ENCODE data around the gene LDHA. TPM values are rescaled to one million over a fixed set of nuclear protein-coding genes. Genes with fewer than 3 reads are reported as not detected.

LDHA gene
- total RNA-seq (100 to 1,000 TPM; 261 to 391 TPM), polyA plus RNA-seq (ENCODE audit: insufficient read length in 2 of 2) (100 to 1,000 TPM; 308 to 343 TPM)
- long read RNA-seq, donor 1, transcript LDHA-220 (7 exons, 1,288 nt), result minor isoform, 13 of 256 reads
- long read RNA-seq, donor 1, transcript LDHA-202 (5 exons, 2,169 nt), result minor isoform, 20 of 256 reads
- long read RNA-seq, donor 1, transcript LDHA-216 (4 exons, 1,345 nt), result minor isoform, 34 of 256 reads
- long read RNA-seq, donor 1, transcript LDHA-205 (8 exons, 2,416 nt), result major isoform, 154 of 256 reads
- long read RNA-seq, donor 1, partial matches to known transcripts, result 29 of 256 reads
- long read RNA-seq, donor 1, other reads (novel, unspliced or antisense), result 0 of 256 reads
- long read RNA-seq, donor 2, transcript LDHA-205 (8 exons, 2,416 nt), result major isoform, 43 of 81 reads
- long read RNA-seq, donor 2, partial matches to known transcripts, result 30 of 81 reads
- long read RNA-seq, donor 2, other reads (novel, unspliced or antisense), result 0 of 81 reads
- long read RNA-seq, donor 3, transcript LDHA-205 (8 exons, 2,416 nt), result major isoform, 63 of 122 reads
- long read RNA-seq, donor 3, partial matches to known transcripts, result 47 of 122 reads
- long read RNA-seq, donor 3, other reads (novel, unspliced or antisense), result 0 of 122 reads
- long read RNA-seq, donor 4, transcript LDHA-220 (7 exons, 1,288 nt), result minor isoform, 14 of 459 reads
- long read RNA-seq, donor 4, transcript LDHA-202 (5 exons, 2,169 nt), result minor isoform, 11 of 459 reads
- long read RNA-seq, donor 4, transcript LDHA-205 (8 exons, 2,416 nt), result major isoform, 168 of 459 reads
- long read RNA-seq, donor 4, transcript LDHA-216 (4 exons, 1,345 nt), result minor isoform, 32 of 459 reads
- long read RNA-seq, donor 4, partial matches to known transcripts, result 221 of 459 reads
- long read RNA-seq, donor 4, other reads (novel, unspliced or antisense), result 0 of 459 reads

GRCh38 chr11:18394275-18394927, at the start of gene LDHA:
LDHA (plus strand) TSS chr11:18394563; CDS start chr11:18396843, 2,280 bp downstream.
- DNase-seq (ENCODE audit: low read depth in 4 of 6, low spot score in 6 of 6), result peak; percentile 56 to 96 (median 77)
- Histone ChIP-seq H3K9me3 (ENCODE audit: control insufficient read depth, insufficient read depth, low read length) (no peaks in the 10 kb centered on the region), H3K27ac (ENCODE audit: low read depth, low read length) (peak within 1 kb of the TSS; percentile 96), H3K27me3 (ENCODE audit: control insufficient read depth, insufficient read depth, low read length) (no peaks in the 10 kb centered on the region), H3K4me1 (ENCODE audit: control insufficient read depth, insufficient read depth, low read length) (peaks cover 21% of the 10 kb centered on the region), H3K36me3 (ENCODE audit: control insufficient read depth, insufficient read depth, low read length) (peaks cover 12% of the 10 kb centered on the region), H3K4me3 (ENCODE audit: low read depth, low read length) (peak within 1 kb of the TSS; percentile 84)
- under 1% methylated on average over 60 of the region's 60 CpGs for WGBS (ENCODE audit: insufficient coverage)

DNA sequence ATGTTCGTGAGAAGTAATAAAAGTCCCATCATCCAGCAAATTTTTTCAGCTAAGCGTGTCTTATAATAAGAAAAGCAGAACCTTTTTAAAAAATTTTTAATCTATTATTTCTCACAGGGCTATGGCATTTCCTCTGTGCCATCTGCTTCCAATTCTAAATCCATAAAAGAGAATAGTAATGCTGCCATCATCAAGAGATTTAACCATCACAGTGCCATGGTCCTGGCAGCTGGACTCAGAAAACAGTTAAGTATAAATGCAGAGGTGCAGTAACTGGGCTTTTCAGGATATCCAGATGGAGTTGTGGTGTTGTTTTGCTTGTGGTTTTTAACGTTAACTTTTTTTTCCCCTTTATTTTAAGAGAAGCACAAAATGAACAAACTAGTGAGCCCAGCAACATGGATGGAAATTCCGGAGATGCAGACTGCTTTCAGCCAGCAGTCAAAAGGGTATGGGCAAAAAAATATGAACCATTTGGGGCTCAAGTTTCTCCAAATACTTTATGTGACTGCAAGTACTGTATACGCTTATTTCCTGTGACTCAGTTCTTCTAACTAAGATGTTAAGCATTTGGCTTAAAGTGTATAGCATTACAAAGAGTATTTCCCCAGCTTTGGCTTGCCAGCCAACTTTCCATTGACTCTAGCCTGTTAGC, 46.8 kb upstream of the LDHA start:
- H3K36me3 ChIP-seq (ENCODE audit: control insufficient read depth, insufficient read depth, low read length), result peaks cover 40% of the 10 kb centered on the region
- H3K27me3 ChIP-seq (ENCODE audit: control insufficient read depth, insufficient read depth, low read length), result no peaks in the 10 kb centered on the region
- no peaks in the 10 kb centered on the region for H3K4me1 ChIP-seq (ENCODE audit: control insufficient read depth, insufficient read depth, low read length)
- 89% methylated on average over 1 of the region's 5 CpGs for WGBS (ENCODE audit: insufficient coverage)
- no peak overlapping the region for H3K4me3 ChIP-seq (ENCODE audit: low read depth, low read length)
- no peaks in the 10 kb centered on the region for H3K9me3 ChIP-seq (ENCODE audit: control insufficient read depth, insufficient read depth, low read length)
- DNase-seq (ENCODE audit: low read depth in 4 of 6, low spot score in 6 of 6), result no peak
- H3K27ac ChIP-seq (ENCODE audit: low read depth, low read length), result no peak overlapping the region

DNA sequence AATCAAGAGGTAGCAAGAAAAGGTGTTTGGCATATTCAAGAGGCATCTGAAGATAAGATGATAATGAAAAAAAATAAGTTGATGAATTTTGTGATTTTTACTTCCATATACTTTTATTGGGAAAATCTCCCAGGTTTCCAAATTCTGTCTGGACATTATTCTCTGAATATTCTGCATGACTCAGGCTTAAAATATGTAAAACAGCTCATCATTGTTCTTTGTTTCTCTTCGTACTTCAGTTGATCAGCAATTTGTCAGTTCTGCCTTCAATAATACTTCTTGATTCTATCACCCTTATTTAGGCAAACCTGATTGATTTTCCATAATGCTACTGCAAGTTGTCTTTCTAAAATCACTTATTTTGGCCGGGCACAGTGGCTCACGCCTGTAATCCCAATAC, 41.8 kb upstream of the LDHA start:
- H3K4me3 ChIP-seq (ENCODE audit: low read depth, low read length), result no peak overlapping the region
- H3K27me3 ChIP-seq (ENCODE audit: control insufficient read depth, insufficient read depth, low read length), result no peaks in the 10 kb centered on the region
- H3K36me3 ChIP-seq (ENCODE audit: control insufficient read depth, insufficient read depth, low read length), result peaks cover 40% of the 10 kb centered on the region
- no peaks in the 10 kb centered on the region for H3K4me1 ChIP-seq (ENCODE audit: control insufficient read depth, insufficient read depth, low read length)
- 89% methylated on average over 3 of the region's 3 CpGs for WGBS (ENCODE audit: insufficient coverage)
- H3K9me3 ChIP-seq (ENCODE audit: control insufficient read depth, insufficient read depth, low read length), result no peaks in the 10 kb centered on the region
- DNase-seq (ENCODE audit: low read depth in 4 of 6, low spot score in 6 of 6), result no peak
- H3K27ac ChIP-seq (ENCODE audit: low read depth, low read length), result no peak overlapping the region

GRCh38 chr11:18358646-18359045, 35.7 kb upstream of the LDHA start:
- Histone ChIP-seq H3K4me1 (ENCODE audit: control insufficient read depth, insufficient read depth, low read length) (no peaks in the 10 kb centered on the region), H3K27ac (ENCODE audit: low read depth, low read length) (no peak overlapping the region), H3K9me3 (ENCODE audit: control insufficient read depth, insufficient read depth, low read length) (no peaks in the 10 kb centered on the region), H3K4me3 (ENCODE audit: low read depth, low read length) (no peak overlapping the region), H3K36me3 (ENCODE audit: control insufficient read depth, insufficient read depth, low read length) (peaks cover 54% of the 10 kb centered on the region), H3K27me3 (ENCODE audit: control insufficient read depth, insufficient read depth, low read length) (no peaks in the 10 kb centered on the region)
- no CpG with 5 or more reads among the region's 4 CpGs for WGBS (ENCODE audit: insufficient coverage)
- no peak for DNase-seq (ENCODE audit: low read depth in 4 of 6, low spot score in 6 of 6)

DNA sequence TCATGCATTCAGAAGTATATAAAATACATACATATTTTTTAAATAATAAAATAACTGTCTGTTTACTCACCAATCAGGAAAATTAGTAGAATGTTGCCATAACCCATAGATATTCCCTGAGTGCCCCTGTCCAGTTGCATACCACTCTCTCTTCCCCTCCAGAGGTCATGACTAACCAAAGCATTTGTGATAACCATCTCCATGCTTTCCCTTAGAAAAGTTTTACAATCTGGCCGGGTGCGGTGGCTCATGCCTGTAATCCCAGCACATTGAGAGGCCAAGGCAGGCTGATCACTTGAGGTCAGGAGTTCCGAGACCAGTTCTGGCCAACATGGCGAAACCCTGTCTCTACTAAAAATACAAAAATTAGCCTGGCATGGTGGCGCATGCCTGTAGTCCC, 33.2 kb upstream of the LDHA start:
- no peaks in the 10 kb centered on the region for H3K9me3 ChIP-seq (ENCODE audit: control insufficient read depth, insufficient read depth, low read length)
- 90% methylated on average over 3 of the region's 5 CpGs for WGBS (ENCODE audit: insufficient coverage)
- H3K4me1 ChIP-seq (ENCODE audit: control insufficient read depth, insufficient read depth, low read length), result no peaks in the 10 kb centered on the region
- DNase-seq (ENCODE audit: low read depth in 4 of 6, low spot score in 6 of 6), result no peak
- H3K36me3 ChIP-seq (ENCODE audit: control insufficient read depth, insufficient read depth, low read length), result peaks cover 52% of the 10 kb centered on the region
- no peak overlapping the region for H3K4me3 ChIP-seq (ENCODE audit: low read depth, low read length)
- no peak overlapping the region for H3K27ac ChIP-seq (ENCODE audit: low read depth, low read length)
- no peaks in the 10 kb centered on the region for H3K27me3 ChIP-seq (ENCODE audit: control insufficient read depth, insufficient read depth, low read length)

- H3K27ac ChIP-seq (ENCODE audit: low read depth, low read length), result no peak overlapping the region
- WGBS (ENCODE audit: insufficient coverage), result 100% methylated on average over 3 of the region's 4 CpGs
Observed at GRCh38 chr11:18364495-18365073, 29.8 kb upstream of the LDHA start.

GRCh38 chr11:18365741-18366140, 28.6 kb upstream of the LDHA start:
- no peak for DNase-seq (ENCODE audit: low read depth in 4 of 6, low spot score in 6 of 6)
- Histone ChIP-seq H3K36me3 (ENCODE audit: control insufficient read depth, insufficient read depth, low read length) (peaks cover 33% of the 10 kb centered on the region), H3K27me3 (ENCODE audit: control insufficient read depth, insufficient read depth, low read length) (no peaks in the 10 kb centered on the region), H3K27ac (ENCODE audit: low read depth, low read length) (no peak overlapping the region), H3K9me3 (ENCODE audit: control insufficient read depth, insufficient read depth, low read length) (no peaks in the 10 kb centered on the region), H3K4me3 (ENCODE audit: low read depth, low read length) (no peak overlapping the region), H3K4me1 (ENCODE audit: control insufficient read depth, insufficient read depth, low read length) (no peaks in the 10 kb centered on the region)
- 100% methylated on average over 1 of the region's 4 CpGs for WGBS (ENCODE audit: insufficient coverage)

More at GRCh38 chr11:18364495-18365073, 29.8 kb upstream of the LDHA start:
- no peaks in the 10 kb centered on the region for H3K4me1 ChIP-seq (ENCODE audit: control insufficient read depth, insufficient read depth, low read length)
- no peak overlapping the region for H3K4me3 ChIP-seq (ENCODE audit: low read depth, low read length)
- H3K36me3 ChIP-seq (ENCODE audit: control insufficient read depth, insufficient read depth, low read length), result peaks cover 42% of the 10 kb centered on the region
- peak in 1 of 6 donors; percentile 4 for DNase-seq (ENCODE audit: low read depth in 4 of 6, low spot score in 6 of 6)
- H3K27me3 ChIP-seq (ENCODE audit: control insufficient read depth, insufficient read depth, low read length), result no peaks in the 10 kb centered on the region
- H3K9me3 ChIP-seq (ENCODE audit: control insufficient read depth, insufficient read depth, low read length), result no peaks in the 10 kb centered on the region

DNA sequence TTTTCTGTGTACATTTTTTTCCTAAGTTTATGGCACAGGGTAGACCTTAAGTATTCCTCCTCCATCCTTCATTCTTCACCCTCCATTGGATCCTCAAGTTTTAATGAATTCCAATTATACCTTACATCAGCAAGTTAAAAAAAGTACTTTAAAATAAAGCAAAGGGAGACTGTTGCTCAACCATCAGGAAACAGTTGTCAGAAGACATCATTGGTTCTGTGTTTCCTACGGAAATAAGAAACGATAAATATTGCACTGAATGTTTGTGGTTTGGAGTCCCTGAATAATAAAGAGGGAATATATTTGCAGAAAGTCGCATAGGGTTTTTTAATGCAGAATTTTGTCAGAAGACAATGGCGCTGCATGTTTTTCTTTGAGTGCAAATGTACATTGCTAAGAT, 28.1 kb upstream of the LDHA start:
- H3K9me3 ChIP-seq (ENCODE audit: control insufficient read depth, insufficient read depth, low read length), result no peaks in the 10 kb centered on the region
- H3K4me3 ChIP-seq (ENCODE audit: low read depth, low read length), result no peak overlapping the region
- DNase-seq (ENCODE audit: low read depth in 4 of 6, low spot score in 6 of 6), result no peak
- no peaks in the 10 kb centered on the region for H3K4me1 ChIP-seq (ENCODE audit: control insufficient read depth, insufficient read depth, low read length)
- no peak overlapping the region for H3K27ac ChIP-seq (ENCODE audit: low read depth, low read length)
- H3K36me3 ChIP-seq (ENCODE audit: control insufficient read depth, insufficient read depth, low read length), result peaks cover 28% of the 10 kb centered on the region
- no peaks in the 10 kb centered on the region for H3K27me3 ChIP-seq (ENCODE audit: control insufficient read depth, insufficient read depth, low read length)
- WGBS (ENCODE audit: insufficient coverage), result 100% methylated on average over 4 of the region's 4 CpGs

GRCh38 chr11:18367431-18367830, 26.9 kb upstream of the LDHA start:
- H3K27me3 ChIP-seq (ENCODE audit: control insufficient read depth, insufficient read depth, low read length), result no peaks in the 10 kb centered on the region
- H3K4me3 ChIP-seq (ENCODE audit: low read depth, low read length), result no peak overlapping the region
- H3K4me1 ChIP-seq (ENCODE audit: control insufficient read depth, insufficient read depth, low read length), result no peaks in the 10 kb centered on the region
- peaks cover 23% of the 10 kb centered on the region for H3K36me3 ChIP-seq (ENCODE audit: control insufficient read depth, insufficient read depth, low read length)
- no peak overlapping the region for H3K27ac ChIP-seq (ENCODE audit: low read depth, low read length)
- no peak for DNase-seq (ENCODE audit: low read depth in 4 of 6, low spot score in 6 of 6)
- H3K9me3 ChIP-seq (ENCODE audit: control insufficient read depth, insufficient read depth, low read length), result no peaks in the 10 kb centered on the region
- no CpG with 5 or more reads among the region's 3 CpGs for WGBS (ENCODE audit: insufficient coverage)
